ENCODE data around the gene MAPK10.
"Not testable (repeated sequence)": the region's sequence is repeated elsewhere in the genome, so short reads cannot be mapped to it uniquely, and the experiment has no call there.

The MAPK10 gene

DNA sequence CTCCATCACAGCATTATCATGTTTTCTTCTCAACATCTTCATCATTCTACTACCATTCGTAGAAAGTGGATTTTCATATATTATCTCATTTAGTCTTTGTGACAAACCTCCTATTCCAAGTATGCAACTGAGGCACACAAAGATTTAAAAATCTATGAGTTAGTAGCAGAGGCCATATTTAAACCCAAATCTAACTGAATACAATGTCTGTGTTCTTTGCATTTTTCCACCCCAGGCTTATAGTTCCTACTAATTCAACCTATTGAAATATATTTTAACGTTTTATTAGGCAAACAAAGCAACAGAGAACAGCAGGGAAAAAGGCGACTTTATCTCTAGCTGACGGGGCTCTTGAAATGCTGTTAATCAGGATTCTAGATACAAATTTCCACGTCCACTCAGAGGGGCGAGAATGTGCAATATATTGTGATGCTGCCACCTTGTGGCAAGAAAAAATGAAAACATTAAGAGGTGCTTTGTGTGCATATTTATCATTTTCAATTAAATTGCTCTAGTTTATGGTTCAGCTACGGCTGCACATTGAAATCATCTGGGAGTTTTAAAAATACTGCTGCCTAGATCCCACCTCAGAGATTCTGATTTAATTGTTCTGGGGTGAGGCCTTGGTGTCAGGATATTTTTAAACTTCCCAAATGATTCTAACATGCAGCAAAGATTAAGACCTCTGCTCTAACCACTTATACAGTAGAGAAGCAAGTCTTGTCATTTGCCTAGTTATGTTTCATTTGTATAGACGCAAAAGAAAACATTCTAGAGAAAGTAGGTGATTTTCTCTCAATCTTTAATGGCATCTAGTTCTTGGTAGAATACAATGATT is 315.9 kb downstream of the MAPK10 start:
- DNase-seq: peak in 10 of 56 donors; percentile 1 to 22 (median 6)

DNA sequence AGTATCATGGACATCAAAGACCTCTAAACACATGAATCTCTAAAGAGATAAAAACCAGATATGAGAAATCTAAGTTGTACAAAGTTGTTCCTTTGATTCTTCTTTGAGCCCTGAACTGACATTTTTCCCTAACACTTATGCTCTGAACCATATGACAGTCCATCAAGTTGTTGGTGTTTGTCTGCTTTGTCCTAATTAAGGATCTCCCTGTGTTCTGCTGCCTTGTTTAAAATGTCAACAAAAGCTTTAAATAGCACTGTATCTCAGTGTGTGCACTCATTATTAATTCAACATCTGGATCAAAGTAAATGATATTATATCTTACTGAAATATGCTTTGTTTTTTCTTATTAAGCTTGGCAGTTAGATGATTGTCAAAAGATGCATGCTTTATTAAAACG is 321.8 kb downstream of the MAPK10 start:
- no peak for DNase-seq

GRCh38 chr4:86036736-86037135 is 323.1 kb downstream of the MAPK10 start:
- DNase-seq: no peak

- DNase-seq: no peak
Observed at GRCh38 chr4:86035688-86036087, 324.2 kb downstream of the MAPK10 start.

- DNase-seq: no peak
Observed at GRCh38 chr4:86034616-86035015, 325.2 kb downstream of the MAPK10 start.

DNA sequence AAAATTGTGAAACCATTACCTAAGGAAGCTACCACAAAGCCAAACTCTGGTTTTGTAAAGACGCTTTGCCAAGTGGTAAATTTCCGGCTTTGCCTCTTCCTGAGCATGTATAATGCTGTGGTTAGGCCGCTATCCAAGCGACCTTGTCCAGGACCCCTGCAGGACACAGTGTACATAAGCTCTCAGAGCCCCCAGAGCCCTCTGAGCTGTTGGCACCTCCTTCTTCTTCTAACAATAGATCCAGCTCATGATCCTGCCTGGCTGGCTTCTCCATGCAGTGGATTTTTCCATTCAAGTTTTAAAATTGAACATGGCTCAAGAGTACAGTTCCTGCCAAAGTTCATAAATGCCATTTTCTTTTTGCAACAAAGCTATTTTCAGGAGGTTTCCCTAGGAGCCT is 326.7 kb downstream of the MAPK10 start:
- peak in 11 of 56 donors; percentile 3 to 35 (median 9) for DNase-seq

- DNase-seq: no peak
Observed at GRCh38 chr4:86032476-86033022, 327.3 kb downstream of the MAPK10 start.

GRCh38 chr4:86031927-86032326 is 327.9 kb downstream of the MAPK10 start:
- DNase-seq: no peak

GRCh38 chr4:86026720-86027119 is 333.1 kb downstream of the MAPK10 start:
- no peak for DNase-seq

DNA sequence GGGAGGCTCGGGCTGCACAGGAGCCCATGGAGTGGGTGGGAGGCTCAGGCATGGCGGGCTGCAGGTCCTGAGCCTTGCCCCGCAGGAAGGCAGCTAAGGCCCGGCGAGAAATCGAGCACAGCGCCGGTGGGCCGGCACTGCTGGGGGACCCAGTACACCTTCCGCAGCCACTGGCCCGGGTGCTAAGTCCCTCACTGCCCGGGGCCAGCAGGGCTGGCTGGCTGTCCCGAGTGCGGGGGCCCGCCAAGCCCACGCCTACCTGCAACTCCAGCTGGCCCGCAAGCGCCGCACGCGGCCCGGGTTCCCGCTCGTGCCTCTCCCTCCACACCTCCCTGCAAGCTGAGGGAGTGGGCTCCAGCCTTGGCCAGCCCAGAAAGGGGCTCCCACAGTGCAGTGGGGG is 338.2 kb downstream of the MAPK10 start:
- not testable (repeated sequence) for DNase-seq

GRCh38 chr4:86019906-86020305 is 339.9 kb downstream of the MAPK10 start:
- DNase-seq: no peak

DNA sequence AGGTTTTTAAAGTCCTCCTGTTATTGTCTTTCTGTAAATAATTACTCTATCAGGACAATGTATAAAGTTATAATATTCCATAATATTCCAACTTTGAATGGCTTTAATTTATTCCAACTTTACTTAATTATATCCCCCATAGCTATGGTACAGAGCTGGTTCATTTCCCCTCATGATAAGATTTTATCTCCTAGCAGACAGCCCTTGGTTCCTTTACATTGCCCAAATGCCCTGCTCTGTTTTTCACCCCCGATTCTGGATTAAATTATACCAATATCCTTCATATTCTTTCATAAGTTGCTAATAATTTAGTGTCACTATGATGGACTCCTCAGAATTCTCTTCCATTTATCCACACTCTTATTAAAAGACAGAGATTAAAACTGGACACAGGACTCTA is 340.5 kb downstream of the MAPK10 start:
- DNase-seq: no peak

DNA sequence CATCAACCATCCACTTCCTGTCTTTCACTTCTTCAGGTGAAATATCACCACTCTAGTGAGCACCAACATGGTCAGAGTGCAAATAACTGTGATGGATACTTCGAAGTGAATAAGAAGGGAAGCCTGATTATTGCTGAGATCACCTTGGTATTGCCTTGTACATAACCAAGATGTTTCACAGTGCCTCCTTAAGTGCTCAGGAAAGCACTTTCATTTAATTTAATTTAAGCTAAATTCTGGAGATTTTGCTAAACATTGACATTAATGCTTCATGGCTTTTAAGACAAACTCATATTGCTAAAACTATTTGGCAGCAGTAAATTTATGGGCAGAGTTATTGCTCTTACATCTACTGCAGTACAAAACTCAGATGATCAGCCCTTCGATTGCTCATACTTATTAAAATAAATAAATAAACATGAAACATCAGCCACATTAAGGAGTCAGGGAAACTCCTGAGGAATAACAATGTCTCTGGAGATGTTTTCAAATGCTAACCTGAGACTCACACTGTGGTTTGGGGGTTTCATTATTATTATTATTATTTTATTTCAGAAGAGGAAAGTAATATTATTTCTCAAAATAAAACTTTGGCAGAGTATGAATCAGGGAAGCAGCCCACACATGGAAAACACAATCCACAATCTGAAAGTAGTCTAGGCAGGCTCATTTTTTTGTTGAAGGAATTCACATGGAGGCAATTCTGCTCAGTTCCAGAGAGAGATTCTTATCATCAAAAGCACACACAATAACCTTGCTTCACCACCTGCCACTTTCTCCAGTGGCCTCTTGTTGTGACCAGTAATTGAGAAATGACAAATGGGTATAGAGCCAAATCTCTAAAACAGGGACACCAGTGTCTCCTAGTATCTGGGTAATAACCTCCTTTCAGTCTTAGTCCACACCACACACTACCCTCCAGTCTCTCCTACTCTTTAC is 344.2 kb downstream of the MAPK10 start:
- DNase-seq: no peak

DNA sequence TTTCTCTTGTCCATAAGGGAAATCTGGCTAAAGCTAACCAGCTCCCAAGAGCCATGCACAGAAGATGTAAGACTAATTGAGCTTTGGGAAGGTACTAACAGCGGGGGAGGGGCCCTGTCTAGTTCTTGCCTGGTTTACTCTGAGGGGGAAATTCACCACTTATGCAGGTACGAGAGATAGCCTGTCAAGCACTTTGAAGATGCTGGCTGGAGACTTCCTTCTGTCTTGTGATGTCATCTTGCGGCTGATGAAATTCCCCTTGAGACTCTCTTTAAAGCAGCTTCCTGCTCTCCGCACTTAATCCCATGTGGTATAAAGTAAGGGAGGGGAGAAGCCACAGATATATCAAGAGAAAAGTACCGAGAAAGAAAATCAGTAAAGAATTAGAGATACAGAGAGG is 345.3 kb downstream of the MAPK10 start:
- no peak for DNase-seq

DNA sequence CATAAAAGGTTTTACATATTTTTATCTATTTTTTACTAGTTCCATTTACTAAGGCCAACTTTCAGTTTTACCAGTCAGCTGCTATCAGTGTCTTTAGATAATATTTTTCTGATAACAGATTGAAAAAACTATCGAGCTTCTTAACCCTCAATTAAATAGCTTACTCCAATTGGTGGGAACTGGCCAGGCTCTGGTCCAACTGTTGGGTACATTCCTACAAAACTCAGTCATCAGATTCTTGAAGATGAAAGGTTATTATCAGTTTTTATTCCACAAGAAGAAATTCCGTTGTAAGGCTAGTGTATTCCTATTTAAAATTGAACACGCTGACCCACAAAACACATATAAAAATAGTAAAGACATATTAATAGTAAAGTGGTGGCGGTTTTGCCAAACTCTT is 346.2 kb downstream of the MAPK10 start:
- DNase-seq: no peak

GRCh38 chr4:86011117-86011516 is 348.7 kb downstream of the MAPK10 start:
- no peak for DNase-seq

GRCh38 chr4:86007042-86007441 is 352.8 kb downstream of the MAPK10 start:
- no peak for DNase-seq

GRCh38 chr4:86006057-86006456 is 353.8 kb downstream of the MAPK10 start:
- no peak for DNase-seq

DNA sequence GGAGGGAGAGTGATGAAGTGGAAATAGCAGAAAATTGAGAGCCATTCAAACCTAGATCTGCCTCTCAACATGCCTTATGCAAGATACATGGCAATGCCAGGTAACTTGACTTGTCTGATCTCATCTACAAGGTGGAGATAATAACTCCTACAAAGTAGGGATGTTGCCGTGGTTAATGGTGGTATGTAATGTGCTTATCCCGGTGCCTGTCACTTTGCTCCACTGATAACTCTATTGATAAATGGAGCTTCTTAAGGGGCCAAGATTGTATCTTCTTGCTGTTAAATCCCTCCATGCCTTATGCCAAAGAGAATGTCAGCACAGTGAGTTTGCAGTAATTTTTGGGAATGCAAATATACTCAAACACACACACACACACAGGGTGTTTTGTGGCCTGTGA is 355.8 kb downstream of the MAPK10 start:
- DNase-seq: no peak

- DNase-seq: no peak
Observed at GRCh38 chr4:86001591-86001990, 358.3 kb downstream of the MAPK10 start.

- no peak for DNase-seq
Observed at GRCh38 chr4:85995361-85995760, 364.5 kb downstream of the MAPK10 start.

- no peak for DNase-seq
Observed at GRCh38 chr4:85994576-85994975, 365.3 kb downstream of the MAPK10 start.

Data from nucleus accumbens (tissue), 56 donors.